Endothelial cell of hepatic sinusoid (primary cell): ENCODE data around the gene NCOA7.

ENCODE experiments used
- in situ Hi-C: cut with HindIII; loops from 2 replicates; pipeline ENCODE4 v1.10.0; 2017; ENCODE audit warnings: low sequenced_read_pairs

The NCOA7 gene

GRCh38 chr6:125790358-125791150 is at the start of gene NCOA7:
NCOA7 (plus strand) TSS chr6:125790960; CDS start chr6:125815355, 24,395 bp downstream.
- in situ Hi-C loops, result loop anchor here (5.0 to 25.0 kb wide), 2 partner anchors 37 to 172 kb away; partner anchors contain the start of gene HINT3

- in situ Hi-C loops, result no loop called here
Observed at GRCh38 chr6:125741336-125741735, 49.4 kb upstream of the NCOA7 start.

GRCh38 chr6:125742024-125742423 is 48.7 kb upstream of the NCOA7 start:
- in situ Hi-C loops, result no loop called here

GRCh38 chr6:125742464-125743120 is 48.2 kb upstream of the NCOA7 start:
- in situ Hi-C loops, result no loop called here

- in situ Hi-C loops, result no loop called here
Observed at GRCh38 chr6:125743604-125744003, 47.2 kb upstream of the NCOA7 start.

- in situ Hi-C loops, result no loop called here
Observed at GRCh38 chr6:125745281-125746018, 45.3 kb upstream of the NCOA7 start.

- in situ Hi-C loops, result no loop called here
Observed at GRCh38 chr6:125746019-125746414, 44.7 kb upstream of the NCOA7 start.

- in situ Hi-C loops, result no loop called here
Observed at GRCh38 chr6:125746731-125747588, 43.8 kb upstream of the NCOA7 start.

GRCh38 chr6:125747589-125748405 is 43.0 kb upstream of the NCOA7 start:
- in situ Hi-C loops, result no loop called here

GRCh38 chr6:125748406-125749172 is 42.2 kb upstream of the NCOA7 start:
- in situ Hi-C loops, result no loop called here

GRCh38 chr6:125749173-125749864 is 41.4 kb upstream of the NCOA7 start, which contains the start of gene HEY2:
HEY2 (plus strand) TSS chr6:125749632; CDS start chr6:125749777, 145 bp downstream.
- in situ Hi-C loops, result no loop called here

- in situ Hi-C loops, result loop anchor here (5.0 kb wide), 1 partner anchor 438 kb away; no protein-coding TSS in a partner anchor
Observed at GRCh38 chr6:125749865-125750691, 40.7 kb upstream of the NCOA7 start.

GRCh38 chr6:125750692-125751333 is 39.9 kb upstream of the NCOA7 start:
- in situ Hi-C loops, result loop anchor here (5.0 kb wide), 1 partner anchor 439 kb away; no protein-coding TSS in a partner anchor

GRCh38 chr6:125751334-125751916 is 39.3 kb upstream of the NCOA7 start:
- in situ Hi-C loops, result loop anchor here (5.0 kb wide), 1 partner anchor 439 kb away; no protein-coding TSS in a partner anchor

- in situ Hi-C loops, result loop anchor here (5.0 kb wide), 1 partner anchor 440 kb away; no protein-coding TSS in a partner anchor
Observed at GRCh38 chr6:125752773-125753172, 38.0 kb upstream of the NCOA7 start.
